ENCODE measurements around the gene RC3H1.
"Not testable (repeated sequence)": the region's sequence is repeated elsewhere in the genome, so short reads cannot be mapped to it uniquely, and the experiment has no call there.

Gene RC3H1

GRCh38 chr1:173930541-173930940 lies 91.6 kb downstream of the RC3H1 start:
- not testable (repeated sequence) for DNase-seq

GRCh38 chr1:173925306-173926242 lies 96.6 kb downstream of the RC3H1 start:
- no peak for DNase-seq

- no peak for DNase-seq
Measured at GRCh38 chr1:173920861-173921260, 101.3 kb downstream of the RC3H1 start.

- no peak for DNase-seq
Measured at GRCh38 chr1:173917635-173918493, 104.3 kb downstream of the RC3H1 start.

GRCh38 chr1:173917149-173917548 lies 105.0 kb downstream of the RC3H1 start, which contains the start of gene SERPINC1:
Gene SERPINC1 (minus strand): TSS chr1:173917327. CDS start chr1:173917259, 68 bp downstream.
- DNase-seq: no peak

GRCh38 chr1:173916667-173917066 lies 105.5 kb downstream of the RC3H1 start:
- no peak for DNase-seq

GRCh38 chr1:173915596-173915995 lies 106.6 kb downstream of the RC3H1 start:
- DNase-seq: no peak

GRCh38 chr1:173914366-173914871 lies 107.7 kb downstream of the RC3H1 start:
- no peak for DNase-seq

GRCh38 chr1:173913111-173913510 lies 109.0 kb downstream of the RC3H1 start:
- DNase-seq: no peak

GRCh38 chr1:173903827-173904531 lies 118.2 kb downstream of the RC3H1 start:
- DNase-seq: no peak

- DNase-seq: no peak
Measured at GRCh38 chr1:173900992-173901391, 121.2 kb downstream of the RC3H1 start.

- DNase-seq: no peak
Measured at GRCh38 chr1:173900427-173900826, 121.7 kb downstream of the RC3H1 start.

- no peak for DNase-seq
Measured at GRCh38 chr1:173894189-173894588, 128.0 kb downstream of the RC3H1 start.

- no peak for DNase-seq
Measured at GRCh38 chr1:173893611-173894010, 128.5 kb downstream of the RC3H1 start.

- DNase-seq: no peak
Measured at GRCh38 chr1:173889885-173890284, 132.3 kb downstream of the RC3H1 start.

- no peak for DNase-seq
Measured at GRCh38 chr1:173888749-173889148, 133.4 kb downstream of the RC3H1 start.

- DNase-seq: no peak
Measured at GRCh38 chr1:173887627-173888026, 134.5 kb downstream of the RC3H1 start.

GRCh38 chr1:173886746-173887611 lies 135.2 kb downstream of the RC3H1 start:
- DNase-seq: no peak

GRCh38 chr1:173884701-173885100 lies 137.5 kb downstream of the RC3H1 start:
- DNase-seq: no peak

Data from retina (tissue), 1 donor.